ENCODE data around the gene FDXACB1.
A peak's percentile ranks its signal among the peaks of the same experiment; 100 is the strongest.

Gene FDXACB1

GRCh38 chr11:111870113-111870512 lies 8.9 kb downstream of the FDXACB1 start:
- in situ Hi-C loops (cut with MboI; ENCODE audit: low pct_unique_long_range_greater_than_20kb, low sequenced_read_pairs, unreplicated experiment), result no loop called here
- TF ChIP-seq CTCF (IDR thresholded peaks at IDR 0.05; ENCODE audit: extremely low read depth, insufficient read depth, missing control alignments), result no peak
- no peak for DNase-seq (ENCODE audit: low spot score)

GRCh38 chr11:111860257-111860656 lies 18.7 kb downstream of the FDXACB1 start:
- TF ChIP-seq CTCF (IDR thresholded peaks at IDR 0.05; ENCODE audit: extremely low read depth, insufficient read depth, missing control alignments), result no peak
- DNase-seq (ENCODE audit: low spot score), result no peak
- in situ Hi-C loops (cut with MboI; ENCODE audit: low pct_unique_long_range_greater_than_20kb, low sequenced_read_pairs, unreplicated experiment), result no loop called here

- in situ Hi-C loops (cut with MboI; ENCODE audit: low pct_unique_long_range_greater_than_20kb, low sequenced_read_pairs, unreplicated experiment), result no loop called here
- no peak for TF ChIP-seq CTCF (IDR thresholded peaks at IDR 0.05; ENCODE audit: extremely low read depth, insufficient read depth, missing control alignments)
These were observed 23.5 kb downstream of the FDXACB1 start for GRCh38 chr11:111855506-111855905.

GRCh38 chr11:111852103-111852502 lies 26.9 kb downstream of the FDXACB1 start:
- TF ChIP-seq CTCF (IDR thresholded peaks at IDR 0.05; ENCODE audit: extremely low read depth, insufficient read depth, missing control alignments), result no peak
- DNase-seq (ENCODE audit: low spot score), result no peak
- in situ Hi-C loops (cut with MboI; ENCODE audit: low pct_unique_long_range_greater_than_20kb, low sequenced_read_pairs, unreplicated experiment), result no loop called here

More at GRCh38 chr11:111855506-111855905, 23.5 kb downstream of the FDXACB1 start:
- DNase-seq (ENCODE audit: low spot score), result no peak

GRCh38 chr11:111851636-111852035 lies 27.3 kb downstream of the FDXACB1 start:
- TF ChIP-seq CTCF (IDR thresholded peaks at IDR 0.05; ENCODE audit: extremely low read depth, insufficient read depth, missing control alignments), result peak; percentile 26
- in situ Hi-C loops (cut with MboI; ENCODE audit: low pct_unique_long_range_greater_than_20kb, low sequenced_read_pairs, unreplicated experiment), result no loop called here
- DNase-seq (ENCODE audit: low spot score), result no peak

- in situ Hi-C loops (cut with MboI; ENCODE audit: low pct_unique_long_range_greater_than_20kb, low sequenced_read_pairs, unreplicated experiment), result no loop called here
- TF ChIP-seq CTCF (IDR thresholded peaks at IDR 0.05; ENCODE audit: extremely low read depth, insufficient read depth, missing control alignments), result no peak
- DNase-seq (ENCODE audit: low spot score), result no peak
These were observed 27.9 kb downstream of the FDXACB1 start for GRCh38 chr11:111851067-111851466.

- TF ChIP-seq CTCF (IDR thresholded peaks at IDR 0.05; ENCODE audit: extremely low read depth, insufficient read depth, missing control alignments), result no peak
- no peak for DNase-seq (ENCODE audit: low spot score)
- in situ Hi-C loops (cut with MboI; ENCODE audit: low pct_unique_long_range_greater_than_20kb, low sequenced_read_pairs, unreplicated experiment), result loop anchor here (10.0 kb wide), 1 partner anchor 265 kb away; no protein-coding TSS in a partner anchor
These were observed 29.3 kb downstream of the FDXACB1 start for GRCh38 chr11:111849631-111850030.
